ENCODE measurements around the gene KCNH4.

KCNH4 gene

GRCh38 chr17:42180922-42181850 lies at the start of gene KCNH4:
Gene KCNH4, minus strand, starts transcription at chr17:42181142. Its CDS starts 197 bp downstream, at chr17:42180945.
- in situ Hi-C loops (cut with HindIII; ENCODE audit: low pct_ligation_motif_present, low sequenced_read_pairs), result no loop called here
- TF ChIP-seq, protein P1, sequence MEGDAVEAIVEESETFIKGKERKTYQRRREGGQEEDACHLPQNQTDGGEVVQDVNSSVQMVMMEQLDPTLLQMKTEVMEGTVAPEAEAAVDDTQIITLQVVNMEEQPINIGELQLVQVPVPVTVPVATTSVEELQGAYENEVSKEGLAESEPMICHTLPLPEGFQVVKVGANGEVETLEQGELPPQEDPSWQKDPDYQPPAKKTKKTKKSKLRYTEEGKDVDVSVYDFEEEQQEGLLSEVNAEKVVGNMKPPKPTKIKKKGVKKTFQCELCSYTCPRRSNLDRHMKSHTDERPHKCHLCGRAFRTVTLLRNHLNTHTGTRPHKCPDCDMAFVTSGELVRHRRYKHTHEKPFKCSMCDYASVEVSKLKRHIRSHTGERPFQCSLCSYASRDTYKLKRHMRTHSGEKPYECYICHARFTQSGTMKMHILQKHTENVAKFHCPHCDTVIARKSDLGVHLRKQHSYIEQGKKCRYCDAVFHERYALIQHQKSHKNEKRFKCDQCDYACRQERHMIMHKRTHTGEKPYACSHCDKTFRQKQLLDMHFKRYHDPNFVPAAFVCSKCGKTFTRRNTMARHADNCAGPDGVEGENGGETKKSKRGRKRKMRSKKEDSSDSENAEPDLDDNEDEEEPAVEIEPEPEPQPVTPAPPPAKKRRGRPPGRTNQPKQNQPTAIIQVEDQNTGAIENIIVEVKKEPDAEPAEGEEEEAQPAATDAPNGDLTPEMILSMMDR (IDR thresholded peaks at IDR 0.05; ENCODE audit: low read depth, low read length, missing control alignments), result peak; percentile 66
- peak; percentile 76 for DNase-seq
- Histone ChIP-seq H3K27me3 (replicated peaks) (peaks cover 22% of the 10 kb centered on the region), H3K4me3 (ENCODE audit: low read depth, low read length) (peak within 1 kb of the TSS; percentile 5), H3K36me3 (replicated peaks) (no peaks in the 10 kb centered on the region), H3K27ac (no peak within 1 kb of the TSS)

- in situ Hi-C loops (cut with HindIII; ENCODE audit: low pct_ligation_motif_present, low sequenced_read_pairs), result no loop called here
These were observed 49.3 kb upstream of the KCNH4 start for GRCh38 chr17:42230225-42230624.

DNA sequence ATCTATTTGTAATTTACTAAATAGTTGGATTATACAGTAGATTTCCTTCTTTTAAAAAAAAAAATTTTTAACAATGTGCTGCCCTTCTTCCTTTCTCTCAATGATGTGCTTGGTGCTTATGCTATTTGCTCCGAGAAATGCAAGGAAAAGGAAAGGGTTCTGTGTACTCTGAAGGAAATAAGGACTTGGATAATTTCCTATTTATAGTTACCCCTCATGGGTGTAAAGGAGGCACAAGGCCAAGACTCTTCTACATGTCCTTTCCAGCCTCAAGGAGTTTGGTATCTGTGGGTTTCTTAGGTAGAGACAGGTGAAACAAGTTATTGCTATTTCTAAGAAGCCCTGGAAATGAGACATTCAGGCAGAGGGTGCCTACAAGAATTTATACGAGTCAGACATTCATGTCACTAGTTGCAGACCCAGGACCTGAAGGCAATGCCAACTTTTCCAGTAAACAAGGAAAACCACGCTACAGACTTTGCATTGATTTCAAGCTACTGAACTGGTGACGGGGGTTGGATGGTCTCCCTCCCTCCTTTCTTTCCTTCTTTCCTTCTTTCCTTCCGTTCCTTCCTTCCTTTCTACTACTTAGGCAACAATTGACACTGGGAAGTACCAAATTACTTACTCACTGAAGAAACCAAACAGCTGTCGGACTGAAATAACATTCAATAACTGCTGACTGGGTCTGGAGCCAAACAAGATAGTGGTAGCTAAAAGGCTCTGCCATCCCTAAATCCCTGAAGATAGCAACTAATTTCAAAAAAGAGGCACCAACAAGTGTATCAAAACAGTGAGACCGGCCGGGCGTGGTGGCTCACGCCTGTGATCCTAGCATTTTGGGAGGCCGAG lies 47.1 kb upstream of the KCNH4 start:
- no peak for DNase-seq
- Histone ChIP-seq H3K4me3 (ENCODE audit: low read depth, low read length) (no peak overlapping the region), H3K27ac (no peak overlapping the region), H3K36me3 (replicated peaks) (no peaks in the 10 kb centered on the region), H3K27me3 (replicated peaks) (no peaks in the 10 kb centered on the region)
- TF ChIP-seq, protein P1 (IDR thresholded peaks at IDR 0.05; ENCODE audit: low read depth, low read length, missing control alignments), result no peak
- in situ Hi-C loops (cut with HindIII; ENCODE audit: low pct_ligation_motif_present, low sequenced_read_pairs), result no loop called here

More at GRCh38 chr17:42230225-42230624, 49.3 kb upstream of the KCNH4 start:
- H3K27ac ChIP-seq, result no peak overlapping the region
- H3K27me3 ChIP-seq (replicated peaks), result no peaks in the 10 kb centered on the region
- DNase-seq, result no peak
- TF ChIP-seq, protein P1 (IDR thresholded peaks at IDR 0.05; ENCODE audit: low read depth, low read length, missing control alignments), result no peak
- no peaks in the 10 kb centered on the region for H3K36me3 ChIP-seq (replicated peaks)
- H3K4me3 ChIP-seq (ENCODE audit: low read depth, low read length), result no peak overlapping the region

DNA sequence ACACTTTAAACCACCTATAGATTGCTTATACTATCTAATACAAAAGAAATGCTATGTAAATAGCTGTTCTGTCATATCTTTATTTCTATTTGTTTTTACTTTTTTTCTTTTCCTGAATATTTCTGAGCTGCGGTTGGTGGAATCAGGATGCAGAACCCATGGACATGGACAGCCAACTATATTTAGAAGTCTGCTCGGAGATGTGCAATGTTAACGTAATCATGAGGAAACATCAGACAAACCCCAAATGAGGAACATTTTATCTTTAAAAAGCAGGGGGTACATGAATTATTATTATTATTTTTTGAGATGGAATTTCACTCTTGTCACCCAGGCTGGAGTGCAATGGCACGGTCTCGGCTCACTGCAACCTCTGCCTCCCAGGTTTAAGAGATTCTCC lies 44.7 kb upstream of the KCNH4 start:
- TF ChIP-seq, protein P1 (IDR thresholded peaks at IDR 0.05; ENCODE audit: low read depth, low read length, missing control alignments), result no peak
- Histone ChIP-seq H3K36me3 (replicated peaks) (peaks cover 6% of the 10 kb centered on the region), H3K27me3 (replicated peaks) (no peaks in the 10 kb centered on the region), H3K27ac (no peak overlapping the region), H3K4me3 (ENCODE audit: low read depth, low read length) (no peak overlapping the region)
- in situ Hi-C loops (cut with HindIII; ENCODE audit: low pct_ligation_motif_present, low sequenced_read_pairs), result no loop called here
- no peak for DNase-seq

DNA sequence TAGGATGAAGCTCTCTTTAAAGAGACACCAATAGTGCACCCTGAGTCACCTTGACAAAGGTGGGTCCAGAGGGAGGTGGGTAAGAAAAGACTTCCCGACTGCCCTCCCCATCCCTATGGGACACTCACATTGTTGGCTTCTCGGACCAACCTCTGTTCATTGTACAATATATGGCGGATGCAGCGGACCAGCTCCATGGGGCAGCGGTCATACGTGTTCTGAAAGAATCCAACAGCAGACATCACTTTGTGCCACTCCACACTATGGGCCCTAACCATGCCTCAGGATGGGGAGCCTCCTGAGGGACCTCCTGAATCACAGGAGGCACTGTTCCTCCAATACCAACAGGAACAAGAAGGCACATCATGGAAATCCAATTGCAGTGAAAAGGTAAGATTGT lies 43.7 kb upstream of the KCNH4 start:
- in situ Hi-C loops (cut with HindIII; ENCODE audit: low pct_ligation_motif_present, low sequenced_read_pairs), result no loop called here
- no peaks in the 10 kb centered on the region for H3K27me3 ChIP-seq (replicated peaks)
- TF ChIP-seq, protein P1 (IDR thresholded peaks at IDR 0.05; ENCODE audit: low read depth, low read length, missing control alignments), result no peak
- no peak overlapping the region for H3K4me3 ChIP-seq (ENCODE audit: low read depth, low read length)
- H3K36me3 ChIP-seq (replicated peaks), result peaks cover 6% of the 10 kb centered on the region
- no peak overlapping the region for H3K27ac ChIP-seq
- DNase-seq, result no peak

All from brain microvascular endothelial cell (primary cell).